Neural cell (in vitro differentiated cells): ENCODE measurements around the gene FADD.

Source experiments
- CTCF ChIP-seq: fragments of 450-650 bp; IDR thresholded peaks from 2 replicates; pipeline ENCODE4 v1.5.1; 2014; ENCODE audit warnings: antibody characterized with exemption, mild to moderate bottlenecking, moderate library complexity; ENCODE audit not compliant: poor library complexity, severe bottlenecking
- EP300 ChIP-seq: fragments of 450-650 bp; conservative IDR thresholded peaks from 2 replicates; pipeline ENCODE4 v1.6.1; 2014; ENCODE audit warnings: antibody characterized with exemption, mild to moderate bottlenecking, moderate library complexity; ENCODE audit not compliant: poor library complexity, severe bottlenecking
- EZH2 ChIP-seq: fragments of 200-600, 300-800 bp; shearing (Covaris generic), sonication (generic); IDR thresholded peaks from 2 replicates; pipeline ENCODE4 v1.6.1; 2014; ENCODE audit warnings: antibody characterized with exemption, low read length, borderline replicate concordance, mild to moderate bottlenecking; ENCODE audit not compliant: insufficient read depth, poor library complexity, severe bottlenecking
- MXI1 ChIP-seq: fragments of 450-650 bp; conservative IDR thresholded peaks from 2 replicates; pipeline ENCODE4 v1.6.1; 2014; ENCODE audit warnings: antibody characterized with exemption, mild to moderate bottlenecking; ENCODE audit not compliant: poor library complexity, severe bottlenecking
- POLR2AphosphoS5 ChIP-seq: IDR thresholded peaks from 2 replicates; pipeline ENCODE4 v1.6.1; 2012
- RAD21 ChIP-seq: fragments of 450-650 bp; conservative IDR thresholded peaks from 2 replicates; pipeline ENCODE4 v1.6.1; 2014; ENCODE audit warnings: antibody characterized with exemption, mild to moderate bottlenecking, moderate library complexity
- REST ChIP-seq: IDR thresholded peaks from 2 replicates; pipeline ENCODE4 v1.6.1; 2012; ENCODE audit warnings: borderline replicate concordance
- SMC3 ChIP-seq: fragments of 450-650 bp; conservative IDR thresholded peaks from 2 replicates; pipeline ENCODE4 v1.6.1; 2014; ENCODE audit warnings: antibody characterized with exemption, mild to moderate bottlenecking, moderate library complexity; ENCODE audit not compliant: poor library complexity
- TAF1 ChIP-seq: IDR thresholded peaks from 2 replicates; pipeline ENCODE4 v1.6.1; 2012; ENCODE audit warnings: low read depth

GRCh38 chr11:70155386-70155785 is 47.7 kb upstream of the FADD start:
- TF ChIP-seq CTCF (no peak), POLR2AphosphoS5 (no peak), REST (no peak), TAF1 (no peak), EP300 (no peak), SMC3 (no peak), MXI1 (no peak), EZH2 (no peak), RAD21 (no peak)
